Sigmoid colon (tissue), 4 donors: ENCODE results near the gene KCNJ12.
"Not testable (repeated sequence)": the region's sequence is repeated elsewhere in the genome, so short reads cannot be mapped to it uniquely, and the experiment has no call there.

ENCODE experiments used
- CTCF ChIP-seq, 4 experiments: fragments of 450-650 bp in 3 of 4; fragments of 200-600 bp in 1 of 4; IDR thresholded peaks; one replicate each; pipeline ENCODE4 v1.5.1; 2016 to 2019; ENCODE audit warnings: antibody characterized with exemption in 4 of 4, mild to moderate bottlenecking in 3 of 4, moderate library complexity in 2 of 4
- EP300 ChIP-seq, 4 donors: sonication (generic); formaldehyde crosslinking; IDR thresholded peaks; one replicate each; pipeline ENCODE4 v1.6.1; 2017; ENCODE audit warnings: antibody characterized with exemption in 4 of 4
- POLR2A ChIP-seq, 2 donors: fragments of 450-650 bp; IDR thresholded peaks; one replicate each; pipeline ENCODE4 v1.6.1; 2016; ENCODE audit warnings: antibody characterized with exemption in 2 of 2, mild to moderate bottlenecking in 2 of 2, moderate library complexity in 2 of 2
- POLR2AphosphoS5 ChIP-seq, 4 donors: sonication (generic); formaldehyde crosslinking; IDR thresholded peaks; one replicate each; pipeline ENCODE4 v1.6.1; 2017; ENCODE audit warnings: antibody characterized with exemption in 4 of 4

- TF ChIP-seq POLR2A, EP300, CTCF, POLR2AphosphoS5 (IDR thresholded peaks at IDR 0.05): not testable (repeated sequence)
Measured at GRCh38 chr17:21416471-21416981, 40.4 kb downstream of the KCNJ12 start.
